ENCODE results near the gene C11orf97.
A peak's percentile ranks its signal among the peaks of the same experiment; 100 is the strongest.
"Not testable (repeated sequence)": the region's sequence is repeated elsewhere in the genome, so short reads cannot be mapped to it uniquely, and the experiment has no call there.

C11orf97 gene

DNA sequence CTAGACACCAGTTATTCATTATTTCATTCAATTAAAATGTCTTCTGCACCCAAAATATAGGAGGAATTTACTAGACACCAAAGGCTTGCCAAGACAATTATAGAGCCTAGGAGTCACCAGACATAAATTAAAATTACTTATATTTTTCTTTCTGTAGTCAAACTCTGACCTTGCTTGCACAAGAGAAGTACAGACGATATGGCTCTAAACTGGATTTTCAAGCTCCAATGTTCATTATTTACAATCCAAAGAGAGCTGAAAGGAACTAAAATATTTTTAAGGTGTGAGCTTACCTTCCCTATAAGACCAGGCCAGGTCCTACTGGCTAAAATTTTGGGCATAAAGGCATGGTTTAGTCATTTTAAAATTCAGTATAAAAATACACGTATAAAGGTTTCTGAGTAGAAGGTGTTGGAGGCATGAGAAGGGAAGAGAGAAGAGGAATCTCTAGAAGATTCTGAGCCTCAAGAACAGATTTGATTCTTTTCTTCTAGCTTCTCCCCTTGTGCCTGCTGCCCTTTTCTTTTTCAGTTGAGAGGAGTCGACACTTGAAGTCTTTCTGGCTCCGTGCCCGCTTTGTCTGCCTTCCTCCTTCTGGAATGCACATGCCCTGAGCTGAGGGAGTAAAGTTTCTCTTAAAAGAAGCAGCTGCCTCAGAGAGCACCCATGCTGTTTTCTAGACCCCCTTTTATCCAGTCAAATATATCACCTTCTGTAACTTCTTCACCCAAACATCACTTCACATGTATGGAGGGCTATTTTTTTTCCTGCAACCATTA lies 13.5 kb downstream of the C11orf97 start:
- peak; percentile 50 for DNase-seq (ENCODE audit: low spot score)

DNA sequence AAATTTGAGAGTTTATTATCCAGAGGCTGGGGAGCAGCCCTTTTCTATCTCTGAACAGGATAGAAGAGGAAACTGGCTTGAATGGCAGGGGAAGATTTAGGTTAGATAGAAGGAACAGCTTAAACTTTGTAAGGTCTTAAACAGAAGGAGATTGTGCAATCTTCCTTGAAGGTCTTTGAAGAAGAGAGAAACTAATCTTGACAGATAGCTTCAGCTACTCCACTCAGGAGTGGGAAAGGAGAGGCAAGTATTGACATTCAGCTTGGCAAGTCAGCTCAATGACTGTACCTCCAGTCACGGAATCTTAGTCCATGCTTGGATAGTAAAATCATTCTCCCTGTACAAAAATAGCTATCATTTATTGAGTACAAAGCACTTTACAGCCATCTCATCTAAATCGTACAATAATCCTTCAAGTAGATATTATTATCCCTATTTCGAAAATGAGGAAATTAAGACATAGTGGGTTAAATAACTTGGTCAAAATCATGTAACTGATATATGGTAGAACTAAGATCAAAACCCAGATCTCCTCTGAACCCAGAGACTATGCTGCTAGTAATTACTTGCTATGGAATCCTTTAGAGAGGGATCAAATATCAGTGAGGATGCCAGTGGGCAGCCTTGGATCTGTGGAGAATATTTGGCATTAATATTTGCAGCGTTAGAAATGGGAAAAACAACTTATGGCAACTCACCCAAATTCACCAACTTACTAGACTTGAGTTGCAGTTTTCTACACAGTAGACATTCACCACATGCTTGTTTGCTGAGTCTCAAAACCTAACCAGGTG lies 14.6 kb downstream of the C11orf97 start:
- no peak for DNase-seq (ENCODE audit: low spot score)

DNA sequence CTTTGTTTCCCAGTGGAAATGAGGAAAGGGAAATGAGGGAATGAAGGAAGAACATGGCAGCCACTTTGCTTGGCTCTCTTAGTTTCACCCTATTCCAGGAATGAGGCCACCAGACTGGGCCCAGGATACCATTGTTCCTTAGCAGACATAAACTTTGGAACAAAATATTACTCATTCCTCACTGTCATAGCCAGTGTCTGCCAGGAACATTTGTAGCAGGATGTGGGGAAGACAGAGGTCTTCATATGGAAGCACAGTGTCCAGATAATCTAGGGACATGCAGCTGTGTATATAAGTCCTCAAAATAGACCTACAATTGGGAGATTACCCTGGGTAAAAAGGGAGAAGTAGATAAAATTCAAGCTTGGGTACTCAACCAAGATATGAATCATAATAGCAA lies 16.3 kb downstream of the C11orf97 start:
- DNase-seq (ENCODE audit: low spot score): no peak

DNA sequence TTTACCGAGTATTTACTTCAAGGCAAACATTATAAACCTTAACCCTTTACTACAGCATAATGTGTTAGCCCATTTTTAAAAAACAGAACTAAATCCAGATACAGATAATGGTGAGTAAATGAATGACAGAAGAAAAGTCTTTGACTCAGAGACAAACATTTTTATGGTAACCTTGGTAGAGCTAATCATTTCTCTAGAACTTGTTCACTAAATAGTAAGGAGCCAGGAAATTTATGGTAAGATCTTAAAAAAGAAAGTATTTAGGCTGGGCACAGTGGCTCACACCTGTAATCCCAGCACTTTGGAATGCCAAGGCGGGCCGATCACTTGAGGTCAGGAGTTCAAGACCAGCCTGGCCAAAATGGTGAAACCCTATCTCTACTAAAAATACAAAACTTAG lies 19.9 kb downstream of the C11orf97 start:
- DNase-seq (ENCODE audit: low spot score): no peak

DNA sequence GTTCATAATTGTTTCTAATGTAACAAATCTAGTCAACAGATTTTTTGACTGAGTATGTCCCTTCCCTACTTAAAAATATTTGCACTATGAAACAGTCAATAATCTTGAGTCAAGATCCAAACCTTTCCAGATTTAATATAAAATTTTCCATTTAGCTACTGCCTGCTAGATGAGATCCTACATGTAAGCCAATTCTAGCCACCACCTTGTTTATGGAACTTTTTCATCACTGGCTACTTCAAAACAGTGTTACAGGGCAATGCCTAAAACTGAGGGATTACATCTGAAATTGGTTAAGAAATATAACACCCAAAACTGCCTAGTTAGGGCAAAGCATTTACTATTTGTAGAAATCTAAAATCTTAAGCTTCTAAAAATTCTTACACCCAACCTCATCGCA lies 20.9 kb downstream of the C11orf97 start:
- no peak for DNase-seq (ENCODE audit: low spot score)

DNA sequence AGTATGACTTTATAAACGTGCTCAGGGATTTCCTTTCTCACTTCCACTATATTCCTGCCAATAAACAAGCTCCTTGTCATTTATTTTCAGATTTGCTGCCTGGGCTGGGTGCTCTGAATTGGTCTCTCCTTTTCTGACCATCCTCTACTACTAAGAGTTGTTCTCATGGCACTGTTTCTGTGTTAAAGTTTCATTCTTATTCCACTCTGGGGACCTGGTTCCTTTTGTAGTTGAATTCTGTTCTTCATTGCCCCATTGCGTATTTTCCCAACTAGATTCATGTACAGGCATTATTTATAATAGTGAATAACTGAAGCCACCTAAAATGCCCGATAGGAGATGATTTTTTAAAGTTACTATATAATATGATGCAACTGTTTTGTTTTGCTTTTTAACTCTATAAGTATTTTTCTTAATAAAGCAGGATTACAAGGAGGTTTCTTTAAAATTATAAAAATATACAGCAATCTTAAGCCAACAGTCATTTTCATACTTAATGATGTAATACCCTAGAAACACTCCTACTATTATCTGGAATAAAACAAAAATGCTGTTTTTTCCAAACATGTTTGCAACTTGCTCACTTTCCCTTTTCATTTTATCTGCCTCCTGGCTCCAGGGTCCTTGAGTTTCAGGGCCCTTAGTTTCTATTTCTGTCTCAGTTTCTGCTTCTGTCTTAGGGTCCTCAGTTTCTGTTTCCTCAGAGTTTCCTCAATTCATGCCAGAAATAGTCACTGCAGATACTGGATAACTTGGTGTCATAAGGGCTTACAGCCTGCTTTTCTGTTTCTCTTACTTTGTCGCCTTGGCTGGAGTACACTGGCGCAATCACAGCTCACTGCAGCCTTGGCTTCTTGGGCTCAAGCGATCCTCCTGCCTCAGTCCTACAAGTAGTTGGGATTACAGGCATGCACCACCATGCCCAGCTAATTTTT lies 21.7 kb downstream of the C11orf97 start:
- no peak for DNase-seq (ENCODE audit: low spot score)

DNA sequence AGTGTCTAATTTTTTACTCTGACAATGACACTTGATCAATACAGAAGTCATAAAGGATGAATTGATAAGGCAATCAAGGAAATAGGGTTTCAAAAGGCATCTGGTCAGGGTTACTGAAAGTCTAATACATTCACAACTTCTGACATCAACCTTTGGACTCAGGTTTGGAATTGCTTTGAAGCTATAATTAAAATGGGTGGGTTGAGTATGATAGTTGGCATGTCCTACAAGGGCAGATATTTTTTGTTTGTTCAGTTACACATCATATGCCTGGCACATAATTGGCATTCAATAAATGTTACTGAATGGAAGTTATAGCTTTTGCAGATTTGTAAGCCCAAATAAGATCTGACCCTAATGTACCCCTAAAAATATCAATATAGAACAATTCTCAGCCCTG lies 24.1 kb downstream of the C11orf97 start:
- DNase-seq (ENCODE audit: low spot score): peak; percentile 80

DNA sequence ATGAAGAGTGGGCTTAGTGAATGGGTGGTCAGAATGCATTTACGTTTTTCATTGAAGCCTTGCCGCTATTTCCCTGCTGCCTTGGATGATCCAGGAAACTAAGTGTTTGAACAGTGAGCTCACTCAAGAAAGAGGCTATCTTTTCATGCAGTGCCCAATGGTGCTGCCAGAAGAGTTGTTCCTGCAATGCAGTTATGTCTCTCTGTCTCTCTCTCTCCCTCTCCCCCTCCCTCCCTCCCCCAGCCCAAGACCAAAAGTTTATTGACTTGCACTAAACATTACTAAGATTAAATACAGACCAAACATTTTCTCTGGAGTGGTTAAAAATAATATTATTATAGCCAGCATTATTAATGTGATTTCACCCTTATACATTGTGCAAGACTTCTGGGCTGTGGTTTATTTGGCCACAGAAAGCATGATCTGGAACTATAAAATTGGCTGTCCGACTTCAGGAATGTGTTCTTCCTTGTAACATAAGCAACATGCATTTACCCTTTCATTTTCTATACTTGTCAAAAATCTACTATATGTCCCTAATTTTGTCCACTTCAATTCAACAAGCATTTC lies 24.9 kb downstream of the C11orf97 start:
- peak; percentile 27 for DNase-seq (ENCODE audit: low spot score)

DNA sequence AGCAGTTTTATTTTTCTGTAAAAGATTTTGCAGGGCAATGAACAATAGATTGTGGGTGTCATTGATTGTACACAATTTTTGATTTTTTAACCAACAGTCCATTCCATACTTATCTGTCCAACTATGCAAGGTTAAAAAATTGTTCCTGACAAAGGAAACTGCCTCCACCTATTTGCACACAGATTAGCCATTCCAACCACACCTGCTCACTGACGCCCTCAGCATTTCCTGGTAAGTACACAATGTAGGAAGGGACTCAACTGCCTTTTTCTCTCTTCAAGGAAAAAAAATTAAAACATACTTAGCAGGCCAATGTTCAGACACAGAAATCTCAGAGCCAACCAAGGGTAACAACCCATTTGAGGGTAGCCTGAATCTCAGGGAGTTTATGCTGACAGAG lies 27.2 kb downstream of the C11orf97 start:
- peak; percentile 73 for DNase-seq (ENCODE audit: low spot score)

DNA sequence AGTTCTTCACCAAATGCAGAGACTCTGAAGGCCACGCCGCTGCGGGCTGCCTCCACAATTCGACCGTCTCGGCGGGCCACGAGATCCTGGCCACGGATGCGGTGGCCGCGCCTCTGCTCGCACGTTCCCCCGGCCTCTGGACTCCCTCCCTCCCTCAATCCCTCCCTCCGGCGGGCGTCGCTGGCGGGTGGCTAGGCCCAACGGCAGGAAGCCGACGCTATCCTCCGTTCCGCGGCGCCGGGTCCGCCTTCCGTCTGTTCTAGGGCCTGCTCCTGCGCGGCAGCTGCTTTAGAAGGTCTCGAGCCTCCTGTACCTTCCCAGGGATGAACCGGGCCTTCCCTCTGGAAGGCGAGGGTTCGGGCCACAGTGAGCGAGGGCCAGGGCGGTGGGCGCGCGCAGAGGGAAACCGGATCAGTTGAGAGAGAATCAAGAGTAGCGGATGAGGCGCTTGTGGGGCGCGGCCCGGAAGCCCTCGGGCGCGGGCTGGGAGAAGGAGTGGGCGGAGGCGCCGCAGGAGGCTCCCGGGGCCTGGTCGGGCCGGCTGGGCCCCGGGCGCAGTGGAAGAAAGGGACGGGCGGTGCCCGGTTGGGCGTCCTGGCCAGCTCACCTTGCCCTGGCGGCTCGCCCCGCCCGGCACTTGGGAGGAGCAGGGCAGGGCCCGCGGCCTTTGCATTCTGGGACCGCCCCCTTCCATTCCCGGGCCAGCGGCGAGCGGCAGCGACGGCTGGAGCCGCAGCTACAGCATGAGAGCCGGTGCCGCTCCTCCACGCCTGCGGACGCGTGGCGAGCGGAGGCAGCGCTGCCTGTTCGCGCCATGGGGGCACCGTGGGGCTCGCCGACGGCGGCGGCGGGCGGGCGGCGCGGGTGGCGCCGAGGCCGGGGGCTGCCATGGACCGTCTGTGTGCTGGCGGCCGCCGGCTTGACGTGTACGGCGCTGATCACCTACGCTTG lies 31.7 kb downstream of the C11orf97 start, which contains the start of gene FUT4:
TSS of gene FUT4 (plus strand) at position 227 of the 951 bp plus-strand sequence. CDS start at position 440, 213 bp downstream.
- peak; percentile 95 for DNase-seq (ENCODE audit: low spot score)

DNA sequence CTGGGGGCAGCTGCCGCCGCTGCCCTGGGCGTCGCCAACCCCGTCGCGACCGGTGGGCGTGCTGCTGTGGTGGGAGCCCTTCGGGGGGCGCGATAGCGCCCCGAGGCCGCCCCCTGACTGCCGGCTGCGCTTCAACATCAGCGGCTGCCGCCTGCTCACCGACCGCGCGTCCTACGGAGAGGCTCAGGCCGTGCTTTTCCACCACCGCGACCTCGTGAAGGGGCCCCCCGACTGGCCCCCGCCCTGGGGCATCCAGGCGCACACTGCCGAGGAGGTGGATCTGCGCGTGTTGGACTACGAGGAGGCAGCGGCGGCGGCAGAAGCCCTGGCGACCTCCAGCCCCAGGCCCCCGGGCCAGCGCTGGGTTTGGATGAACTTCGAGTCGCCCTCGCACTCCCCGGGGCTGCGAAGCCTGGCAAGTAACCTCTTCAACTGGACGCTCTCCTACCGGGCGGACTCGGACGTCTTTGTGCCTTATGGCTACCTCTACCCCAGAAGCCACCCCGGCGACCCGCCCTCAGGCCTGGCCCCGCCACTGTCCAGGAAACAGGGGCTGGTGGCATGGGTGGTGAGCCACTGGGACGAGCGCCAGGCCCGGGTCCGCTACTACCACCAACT lies 32.5 kb downstream of the C11orf97 start:
- no peak for DNase-seq (ENCODE audit: low spot score)

DNA sequence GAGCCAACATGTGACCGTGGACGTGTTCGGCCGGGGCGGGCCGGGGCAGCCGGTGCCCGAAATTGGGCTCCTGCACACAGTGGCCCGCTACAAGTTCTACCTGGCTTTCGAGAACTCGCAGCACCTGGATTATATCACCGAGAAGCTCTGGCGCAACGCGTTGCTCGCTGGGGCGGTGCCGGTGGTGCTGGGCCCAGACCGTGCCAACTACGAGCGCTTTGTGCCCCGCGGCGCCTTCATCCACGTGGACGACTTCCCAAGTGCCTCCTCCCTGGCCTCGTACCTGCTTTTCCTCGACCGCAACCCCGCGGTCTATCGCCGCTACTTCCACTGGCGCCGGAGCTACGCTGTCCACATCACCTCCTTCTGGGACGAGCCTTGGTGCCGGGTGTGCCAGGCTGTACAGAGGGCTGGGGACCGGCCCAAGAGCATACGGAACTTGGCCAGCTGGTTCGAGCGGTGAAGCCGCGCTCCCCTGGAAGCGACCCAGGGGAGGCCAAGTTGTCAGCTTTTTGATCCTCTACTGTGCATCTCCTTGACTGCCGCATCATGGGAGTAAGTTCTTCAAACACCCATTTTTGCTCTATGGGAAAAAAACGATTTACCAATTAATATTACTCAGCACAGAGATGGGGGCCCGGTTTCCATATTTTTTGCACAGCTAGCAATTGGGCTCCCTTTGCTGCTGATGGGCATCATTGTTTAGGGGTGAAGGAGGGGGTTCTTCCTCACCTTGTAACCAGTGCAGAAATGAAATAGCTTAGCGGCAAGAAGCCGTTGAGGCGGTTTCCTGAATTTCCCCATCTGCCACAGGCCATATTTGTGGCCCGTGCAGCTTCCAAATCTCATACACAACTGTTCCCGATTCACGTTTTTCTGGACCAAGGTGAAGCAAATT lies 33.3 kb downstream of the C11orf97 start:
- peak; percentile 49 for DNase-seq (ENCODE audit: low spot score)

DNA sequence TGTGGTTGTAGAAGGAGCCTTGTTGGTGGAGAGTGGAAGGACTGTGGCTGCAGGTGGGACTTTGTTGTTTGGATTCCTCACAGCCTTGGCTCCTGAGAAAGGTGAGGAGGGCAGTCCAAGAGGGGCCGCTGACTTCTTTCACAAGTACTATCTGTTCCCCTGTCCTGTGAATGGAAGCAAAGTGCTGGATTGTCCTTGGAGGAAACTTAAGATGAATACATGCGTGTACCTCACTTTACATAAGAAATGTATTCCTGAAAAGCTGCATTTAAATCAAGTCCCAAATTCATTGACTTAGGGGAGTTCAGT lies 33.9 kb downstream of the C11orf97 start:
- no peak for DNase-seq (ENCODE audit: low spot score)

DNA sequence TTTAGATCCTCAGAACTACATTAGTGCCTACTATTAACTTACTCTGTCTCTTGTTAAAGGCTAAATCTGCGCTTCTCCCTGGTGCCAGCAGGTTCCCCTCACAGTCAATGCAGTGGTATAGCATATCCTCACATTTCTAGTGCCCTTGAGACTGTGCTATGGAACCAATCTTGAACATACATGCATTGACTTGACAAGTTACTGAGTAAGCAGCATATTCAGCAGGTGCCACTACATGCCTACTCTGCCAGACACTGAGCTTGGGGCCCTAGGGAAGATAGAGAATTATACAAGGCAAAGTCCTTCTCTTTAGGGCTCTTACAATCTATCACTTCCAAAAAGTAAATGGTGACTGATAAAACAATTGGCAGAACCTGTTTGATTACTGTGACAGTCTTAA lies 34.6 kb downstream of the C11orf97 start:
- DNase-seq (ENCODE audit: low spot score): no peak

DNA sequence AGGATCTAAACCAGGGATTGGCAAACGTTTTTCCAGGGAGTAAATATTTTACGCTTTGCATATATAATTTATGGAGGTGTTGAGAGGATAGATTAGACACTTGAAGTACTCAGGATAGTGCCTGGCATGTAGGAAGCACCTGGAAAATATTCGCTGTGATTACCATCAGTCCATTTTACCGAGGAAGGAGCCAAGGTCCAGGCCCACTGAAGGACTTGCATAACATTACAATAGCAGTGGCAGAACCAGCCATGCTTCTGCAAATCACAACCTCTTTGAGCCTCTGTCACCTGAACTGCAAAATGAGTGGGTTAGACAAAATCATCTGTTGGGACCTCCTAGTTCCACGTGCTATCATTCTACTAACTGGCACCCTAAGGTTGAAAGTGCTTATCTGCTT lies 36.9 kb downstream of the C11orf97 start:
- DNase-seq (ENCODE audit: low spot score): no peak

DNA sequence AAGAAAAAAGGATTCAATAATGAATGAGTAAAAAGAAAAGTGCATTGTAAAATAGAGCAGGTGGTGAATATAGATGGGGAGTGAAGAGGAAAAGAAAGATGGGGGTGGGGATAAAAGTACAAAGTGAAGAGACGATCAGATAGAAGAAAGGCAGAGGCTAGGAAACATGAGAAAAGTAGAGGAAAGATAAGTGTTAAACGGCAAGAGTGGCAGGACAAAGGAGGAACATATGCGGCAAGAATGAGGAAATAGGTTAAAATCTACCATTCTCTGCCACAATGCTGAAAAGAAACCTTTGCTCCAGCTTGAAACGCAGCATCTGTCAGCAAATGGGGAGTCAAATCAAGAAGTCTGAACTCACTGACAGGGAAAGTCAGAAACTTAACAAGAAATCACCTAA lies 38.3 kb downstream of the C11orf97 start:
- no peak for DNase-seq (ENCODE audit: low spot score)

DNA sequence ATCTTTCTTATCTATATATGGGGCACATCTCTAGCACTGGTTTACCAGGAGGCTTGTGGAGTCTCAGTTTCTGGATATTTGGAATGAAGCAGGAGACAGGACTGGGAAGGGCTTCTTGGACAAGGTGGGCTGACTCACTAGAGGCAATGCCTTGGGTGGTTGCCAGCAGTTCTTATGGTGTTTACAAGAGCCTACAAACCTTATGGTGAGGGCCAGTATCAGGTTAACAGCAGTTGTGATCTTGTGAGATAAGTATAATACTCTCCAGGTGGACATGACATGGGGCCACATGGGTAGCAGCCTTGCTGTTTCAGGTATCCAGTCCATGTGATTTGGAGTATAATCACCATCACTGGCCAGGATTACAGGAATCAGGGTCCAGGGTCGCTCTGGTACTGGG lies 41.7 kb downstream of the C11orf97 start:
- DNase-seq (ENCODE audit: low spot score): peak; percentile 58

DNA sequence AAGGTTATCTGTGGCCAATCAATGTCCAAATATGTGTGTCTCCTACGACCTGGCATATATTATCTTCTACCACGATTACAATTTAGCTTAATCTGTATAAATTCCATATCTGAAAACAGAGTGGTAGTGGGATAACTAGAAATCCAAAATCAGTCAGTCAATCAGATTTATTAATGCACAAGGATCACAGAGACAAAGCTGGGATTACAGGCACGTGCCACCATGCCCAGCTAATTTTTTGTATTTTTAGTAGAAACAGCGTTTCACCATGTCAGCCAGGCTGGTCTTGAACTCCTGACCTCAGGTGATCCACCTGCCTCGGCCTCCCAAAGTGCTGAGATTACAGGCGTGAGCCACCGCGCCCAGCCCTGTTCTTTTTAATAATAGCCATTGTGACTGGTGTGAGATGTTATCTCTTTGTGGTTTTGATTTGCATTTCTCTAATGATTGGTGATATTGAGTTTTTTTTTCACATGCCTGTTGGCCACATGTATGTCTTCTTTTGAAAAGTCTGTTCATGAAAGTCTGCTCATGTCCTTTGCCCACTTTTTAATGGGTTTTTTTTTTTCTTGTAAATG lies 43.6 kb downstream of the C11orf97 start:
- DNase-seq (ENCODE audit: low spot score): not testable (repeated sequence)

DNA sequence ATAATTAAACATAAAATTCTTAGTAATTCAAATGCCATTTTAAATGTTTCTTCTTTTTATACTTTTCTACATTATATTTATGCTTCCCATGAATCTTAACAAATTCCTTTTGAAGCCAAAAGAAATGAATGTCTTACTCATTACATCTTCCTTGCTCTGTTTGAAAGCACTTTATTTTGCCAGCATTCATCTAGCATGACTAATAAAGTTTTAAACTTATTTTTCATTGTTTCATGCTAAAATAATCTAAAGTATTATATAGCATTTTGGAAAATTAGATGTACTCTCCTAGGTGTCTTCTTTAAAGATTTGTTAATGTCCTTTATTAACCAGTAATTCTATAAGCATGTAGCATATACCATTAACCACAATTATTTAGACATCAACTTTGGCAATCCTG lies 45.2 kb downstream of the C11orf97 start:
- DNase-seq (ENCODE audit: low spot score): no peak
